NT2/D1 (cell line): ENCODE results near the gene NTM.

ENCODE experiments used
- SUZ12 ChIP-seq: IDR thresholded peaks from 2 replicates; pipeline ENCODE4 v1.6.1; 2011; ENCODE audit not compliant: insufficient read length, insufficient read depth; ENCODE audit errors: extremely low read depth
- ZNF274 ChIP-seq: IDR thresholded peaks from 2 replicates; pipeline ENCODE4 v1.6.1; 2011; ENCODE audit warnings: mild to moderate bottlenecking, low read depth, low read length

DNA sequence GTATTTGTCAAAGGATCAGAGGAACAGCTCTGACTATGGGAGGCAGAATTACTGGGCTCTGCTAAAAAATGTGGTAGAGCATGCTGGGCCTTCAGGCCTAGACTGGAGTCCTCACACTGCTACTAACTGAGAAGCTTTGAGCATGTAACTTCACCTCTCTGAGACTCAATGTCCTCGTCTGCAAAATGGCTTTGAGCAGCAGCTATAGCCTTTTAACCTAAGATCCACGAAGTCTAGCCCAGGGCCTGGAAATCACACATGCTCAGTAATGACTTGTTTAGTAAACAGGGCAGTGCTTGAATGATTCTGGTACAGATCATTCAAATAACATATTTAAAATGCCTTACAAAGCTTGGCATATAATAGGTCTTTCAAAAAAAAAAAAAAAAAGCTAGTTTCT is 221.7 kb downstream of the NTM start:
- TF ChIP-seq SUZ12 (no peak), ZNF274 (no peak)
